Measurements from ENCODE around the gene ACSL1. TPM values are rescaled to one million over a fixed set of nuclear protein-coding genes. Genes with fewer than 3 reads are reported as not detected.
A peak's percentile ranks its signal among the peaks of the same experiment; 100 is the strongest.

Gene ACSL1
- total RNA-seq, 4 donors from 2014 or later: 48.5 to 98.8 (median 55.3) TPM

DNA sequence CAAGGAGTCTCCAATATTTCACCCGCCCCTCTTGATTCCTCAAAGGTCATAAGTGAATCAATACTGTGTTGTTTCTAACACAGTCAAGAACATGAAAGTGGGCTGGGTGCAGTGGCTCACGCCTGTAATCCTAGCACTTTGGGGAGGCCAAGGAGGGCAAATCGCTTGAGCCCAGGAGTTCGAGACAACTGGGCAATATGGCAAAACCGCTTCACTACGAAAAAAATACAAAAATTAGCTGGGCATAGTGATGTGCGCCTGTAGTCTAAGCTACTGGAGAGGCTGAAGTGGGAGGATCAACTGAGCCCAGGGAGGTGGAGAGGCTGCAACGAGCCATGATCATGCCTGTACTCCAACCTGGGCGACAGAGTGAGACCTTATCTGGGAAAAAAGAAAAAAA lies 3.4 kb downstream of the ACSL1 start:
- WGBS, 2 donors (ENCODE audit: low coverage in 1 of 2): 96 to 100% methylated on average over 4 to 6 of the region's 9 CpGs
- no peak overlapping the region for H3K27ac ChIP-seq
- no peak overlapping the region for H3K4me3 ChIP-seq

GRCh38 chr4:184821242-184821641 lies 4.5 kb downstream of the ACSL1 start:
- Histone ChIP-seq H3K27ac (no peak overlapping the region), H3K36me3 (no peaks in the 10 kb centered on the region), H3K4me3 (no peak overlapping the region), H3K27me3 (no peaks in the 10 kb centered on the region), H3K9me3 (no peaks in the 10 kb centered on the region), H3K4me1 (peaks cover 0 to 37% (median 5%) of the 10 kb centered on the region in 3 donors)
- 93 to 95% methylated on average over 2 of the region's 2 CpGs for WGBS, 2 donors (ENCODE audit: low coverage in 1 of 2)
- no peak for TF ChIP-seq EP300 (IDR thresholded peaks at IDR 0.05)
- TF ChIP-seq, protein P1, sequence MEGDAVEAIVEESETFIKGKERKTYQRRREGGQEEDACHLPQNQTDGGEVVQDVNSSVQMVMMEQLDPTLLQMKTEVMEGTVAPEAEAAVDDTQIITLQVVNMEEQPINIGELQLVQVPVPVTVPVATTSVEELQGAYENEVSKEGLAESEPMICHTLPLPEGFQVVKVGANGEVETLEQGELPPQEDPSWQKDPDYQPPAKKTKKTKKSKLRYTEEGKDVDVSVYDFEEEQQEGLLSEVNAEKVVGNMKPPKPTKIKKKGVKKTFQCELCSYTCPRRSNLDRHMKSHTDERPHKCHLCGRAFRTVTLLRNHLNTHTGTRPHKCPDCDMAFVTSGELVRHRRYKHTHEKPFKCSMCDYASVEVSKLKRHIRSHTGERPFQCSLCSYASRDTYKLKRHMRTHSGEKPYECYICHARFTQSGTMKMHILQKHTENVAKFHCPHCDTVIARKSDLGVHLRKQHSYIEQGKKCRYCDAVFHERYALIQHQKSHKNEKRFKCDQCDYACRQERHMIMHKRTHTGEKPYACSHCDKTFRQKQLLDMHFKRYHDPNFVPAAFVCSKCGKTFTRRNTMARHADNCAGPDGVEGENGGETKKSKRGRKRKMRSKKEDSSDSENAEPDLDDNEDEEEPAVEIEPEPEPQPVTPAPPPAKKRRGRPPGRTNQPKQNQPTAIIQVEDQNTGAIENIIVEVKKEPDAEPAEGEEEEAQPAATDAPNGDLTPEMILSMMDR (IDR thresholded peaks at IDR 0.05): no peak
- no peak for TF ChIP-seq POLR2A (IDR thresholded peaks at IDR 0.05)
- no peak for TF ChIP-seq POLR2AphosphoS5 (IDR thresholded peaks at IDR 0.05)
- ATAC-seq: no peak

More for the DNA sequence above, 3.4 kb downstream of the ACSL1 start:
- H3K36me3 ChIP-seq: no peaks in the 10 kb centered on the region
- TF ChIP-seq POLR2AphosphoS5 (IDR thresholded peaks at IDR 0.05): no peak
- TF ChIP-seq EP300 (IDR thresholded peaks at IDR 0.05): no peak
- TF ChIP-seq, protein P1 (IDR thresholded peaks at IDR 0.05): no peak
- no peak for TF ChIP-seq POLR2A (IDR thresholded peaks at IDR 0.05)
- H3K9me3 ChIP-seq: no peaks in the 10 kb centered on the region
- H3K4me1 ChIP-seq: peaks cover 0 to 45% (median 9%) of the 10 kb centered on the region in 3 donors
- no peaks in the 10 kb centered on the region for H3K27me3 ChIP-seq
- ATAC-seq: no peak

DNA sequence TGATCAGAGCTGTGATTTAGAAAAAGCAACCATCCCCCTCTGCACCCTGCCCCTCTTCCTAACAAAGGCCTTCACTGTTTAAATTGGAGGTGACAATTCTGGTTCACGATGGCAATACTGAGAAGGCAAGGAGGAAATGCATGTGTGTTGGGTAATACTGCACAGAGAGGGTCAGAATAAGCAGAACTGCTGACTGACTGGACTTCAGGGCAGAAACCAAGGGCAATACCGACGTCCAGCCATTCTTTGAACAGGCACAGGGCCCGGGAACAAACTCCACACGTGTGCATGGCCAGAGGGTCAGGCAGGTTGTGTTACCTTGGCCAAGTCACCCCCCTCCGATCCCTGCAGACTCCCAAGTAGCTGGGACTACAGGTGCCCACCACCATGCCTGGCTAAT lies 6.0 kb downstream of the ACSL1 start:
- WGBS, 2 donors (ENCODE audit: low coverage in 1 of 2): 92 to 100% methylated on average over 1 to 3 of the region's 6 CpGs
- no peaks in the 10 kb centered on the region for H3K27me3 ChIP-seq
- ATAC-seq: peak; percentile 40
- TF ChIP-seq POLR2A (IDR thresholded peaks at IDR 0.05) (no peak), POLR2AphosphoS5 (IDR thresholded peaks at IDR 0.05) (no peak), EP300 (IDR thresholded peaks at IDR 0.05) (no peak)
- TF ChIP-seq, protein P1 (IDR thresholded peaks at IDR 0.05): no peak
- H3K4me1 ChIP-seq: peaks cover 0 to 45% (median 11%) of the 10 kb centered on the region in 3 donors
- H3K9me3 ChIP-seq: no peaks in the 10 kb centered on the region
- no peak overlapping the region for H3K4me3 ChIP-seq
- no peak overlapping the region for H3K27ac ChIP-seq
- H3K36me3 ChIP-seq: no peaks in the 10 kb centered on the region

DNA sequence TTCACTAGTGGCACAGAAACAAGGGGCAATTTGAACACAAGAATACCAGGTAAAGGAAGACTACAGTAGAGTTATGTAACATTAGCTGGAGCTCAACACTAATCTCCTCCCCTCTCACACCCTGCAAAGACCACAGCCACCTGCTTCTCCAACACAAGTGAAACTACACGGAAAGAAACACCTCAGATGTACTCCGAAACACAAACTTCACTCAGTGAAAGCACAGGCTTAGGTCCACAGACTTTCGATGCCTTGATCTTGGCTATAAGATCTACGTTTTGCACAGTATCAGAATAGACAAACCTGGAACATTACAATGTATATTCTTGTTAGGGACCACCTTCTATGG lies 7.6 kb downstream of the ACSL1 start:
- no peaks in the 10 kb centered on the region for H3K9me3 ChIP-seq
- 89 to 90% methylated on average over 4 of the region's 4 CpGs for WGBS, 2 donors (ENCODE audit: low coverage in 1 of 2)

More for the DNA sequence above, 7.6 kb downstream of the ACSL1 start:
- H3K27ac ChIP-seq: no peak overlapping the region
- no peaks in the 10 kb centered on the region for H3K36me3 ChIP-seq
- H3K4me1 ChIP-seq: peaks cover 0 to 36% (median 8%) of the 10 kb centered on the region in 3 donors
- no peak for ATAC-seq
- H3K27me3 ChIP-seq: no peaks in the 10 kb centered on the region
- no peak overlapping the region for H3K4me3 ChIP-seq
- TF ChIP-seq POLR2A (IDR thresholded peaks at IDR 0.05): no peak
- no peak for TF ChIP-seq POLR2AphosphoS5 (IDR thresholded peaks at IDR 0.05)
- TF ChIP-seq, protein P1 (IDR thresholded peaks at IDR 0.05): no peak
- no peak for TF ChIP-seq EP300 (IDR thresholded peaks at IDR 0.05)
